IPS DF 6.9 (cell line): ENCODE measurements around the gene HSD17B2.

Source experiments
- DNase-seq: peaks from one replicate; pipeline ENCODE4 v3.0.0-alpha.2; 2013; ENCODE audit warnings: low read depth, low spot score
- H3K27ac ChIP-seq: one replicate; pipeline ENCODE4 v1.5.1; 2013; ENCODE audit warnings: low read length, control low read depth
- H3K27me3 ChIP-seq: 2 replicates; pipeline ENCODE4 v1.6.1; 2013; ENCODE audit warnings: mild to moderate bottlenecking, low read length; ENCODE audit not compliant: control insufficient read depth, insufficient read depth
- H3K36me3 ChIP-seq: 2 replicates; pipeline ENCODE4 v1.6.1; 2013; ENCODE audit warnings: low read length; ENCODE audit not compliant: control insufficient read depth, insufficient read depth
- H3K4me1 ChIP-seq: 2 replicates; pipeline ENCODE4 v1.6.1; 2013; ENCODE audit warnings: low read length; ENCODE audit not compliant: control insufficient read depth, insufficient read depth
- H3K4me3 ChIP-seq: 2 replicates; pipeline ENCODE4 v1.5.1; 2013; ENCODE audit warnings: mild to moderate bottlenecking, low read length
- H3K9me3 ChIP-seq: 2 replicates; pipeline ENCODE4 v1.6.1; 2013; ENCODE audit warnings: low read length, inconsistent platforms; ENCODE audit not compliant: control insufficient read depth, insufficient read depth
- WGBS: extraction: QIAGEN DNeasy Blood & Tissue Kit; methylation state at CpG from one replicate; pipeline ENCODE4 v1.1.7; 2013; ENCODE audit warnings: mixed read lengths, missing lambda C conversion rate; ENCODE audit not compliant: insufficient read length, insufficient coverage; 5-methylcytosine and 5-hydroxymethylcytosine counted together

The HSD17B2 gene

DNA sequence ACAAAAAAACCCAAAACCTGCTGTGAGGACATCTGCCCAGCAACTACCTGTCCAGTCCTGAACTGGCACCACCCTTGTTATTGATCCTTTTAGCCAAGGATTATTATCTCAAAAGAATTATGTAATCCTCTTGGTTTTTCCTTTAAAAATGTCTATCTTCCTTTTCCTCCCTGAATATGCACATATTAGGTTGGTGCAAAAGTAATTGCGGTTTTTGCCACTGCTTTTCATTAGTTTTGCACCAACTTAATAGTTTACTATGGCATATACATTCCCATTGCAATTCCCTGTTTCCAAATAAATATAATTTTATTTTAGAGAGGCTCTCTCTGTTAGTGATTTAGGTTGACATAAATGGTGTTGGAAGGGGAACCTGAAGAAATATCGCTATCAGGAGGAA, 83.7 kb downstream of the HSD17B2 start:
- no CpG with 5 or more reads among the region's 2 CpGs for WGBS
- Histone ChIP-seq H3K36me3 (no peaks in the 10 kb centered on the region), H3K27ac (no peak overlapping the region), H3K4me1 (no peaks in the 10 kb centered on the region), H3K27me3 (no peaks in the 10 kb centered on the region), H3K9me3 (no peaks in the 10 kb centered on the region), H3K4me3 (no peak overlapping the region)
- no peak for DNase-seq

DNA sequence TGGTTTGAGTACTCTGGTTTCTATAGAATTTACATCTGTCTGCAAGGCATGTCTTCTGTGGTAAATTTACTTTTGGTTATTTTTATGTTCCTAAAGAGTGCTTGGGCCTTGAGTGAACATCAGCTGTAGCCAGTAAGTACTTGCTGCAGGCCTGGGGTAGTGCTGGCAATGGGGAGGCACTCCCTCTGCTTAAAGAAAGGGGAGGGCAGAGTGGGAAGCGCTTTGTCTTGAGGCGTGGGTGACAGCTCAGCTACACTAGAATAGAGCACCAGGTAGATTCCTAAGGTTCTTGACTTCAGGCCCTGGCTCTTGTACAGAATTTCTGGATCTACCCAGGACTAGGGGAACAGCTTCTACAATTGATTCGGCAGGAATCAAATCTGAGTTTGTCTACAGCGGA, 84.4 kb downstream of the HSD17B2 start:
- WGBS = no CpG with 5 or more reads among the region's 4 CpGs

DNA sequence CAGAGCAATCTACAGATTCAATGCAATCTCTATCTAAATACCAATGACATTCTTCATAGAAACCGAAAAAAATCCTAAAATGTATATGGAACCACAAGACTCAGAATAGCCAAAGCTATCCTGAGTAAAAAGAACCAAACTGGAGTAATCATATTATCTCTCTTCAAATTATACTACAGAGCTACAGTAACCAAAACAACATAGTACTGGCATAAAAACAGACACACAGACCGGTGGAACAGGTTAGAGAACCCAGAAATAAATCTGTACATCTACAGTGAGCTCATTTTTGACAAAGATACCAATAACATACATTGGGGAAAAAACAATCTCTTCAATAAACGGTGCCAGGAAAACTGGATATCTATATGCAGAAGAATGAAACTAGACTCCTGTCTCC, 89.6 kb downstream of the HSD17B2 start:
- H3K9me3 ChIP-seq = no peaks in the 10 kb centered on the region
- peaks cover 2% of the 10 kb centered on the region; the same call in 1 of the 2 replicates for H3K4me1 ChIP-seq
- H3K4me3 ChIP-seq = no peak overlapping the region
- no CpG with 5 or more reads among the region's 3 CpGs for WGBS
- H3K27ac ChIP-seq = no peak overlapping the region
- H3K36me3 ChIP-seq = no peaks in the 10 kb centered on the region
- DNase-seq = no peak
- H3K27me3 ChIP-seq = no peaks in the 10 kb centered on the region

More for the DNA sequence above, 84.4 kb downstream of the HSD17B2 start:
- no peak for DNase-seq
- no peaks in the 10 kb centered on the region for H3K9me3 ChIP-seq
- no peaks in the 10 kb centered on the region for H3K4me1 ChIP-seq
- H3K27ac ChIP-seq = no peak overlapping the region
- H3K27me3 ChIP-seq = no peaks in the 10 kb centered on the region
- no peak overlapping the region for H3K4me3 ChIP-seq
- H3K36me3 ChIP-seq = no peaks in the 10 kb centered on the region

DNA sequence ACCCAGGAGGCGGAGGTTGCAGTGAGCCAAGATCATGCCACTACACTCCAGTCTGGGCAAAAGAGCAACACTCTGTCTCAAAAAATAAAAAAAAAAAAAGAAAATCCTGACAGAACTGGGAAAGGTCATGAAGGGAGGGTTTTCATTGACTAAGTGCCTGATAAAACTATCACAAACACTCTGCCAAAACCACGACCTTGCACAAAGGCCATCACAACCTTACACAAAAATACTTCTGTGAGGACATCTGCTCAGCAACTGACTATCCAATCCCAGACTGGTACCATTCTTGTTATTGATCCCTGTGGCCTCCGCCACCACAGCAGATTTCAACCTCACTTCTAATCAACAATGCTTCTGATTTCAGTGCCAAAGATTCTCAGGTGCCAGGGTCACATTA, 94.8 kb downstream of the HSD17B2 start:
- Histone ChIP-seq H3K4me3 (no peak overlapping the region), H3K9me3 (no peaks in the 10 kb centered on the region), H3K27ac (no peak overlapping the region), H3K4me1 (peaks cover 2% of the 10 kb centered on the region; the same call in 1 of the 2 replicates), H3K36me3 (no peaks in the 10 kb centered on the region), H3K27me3 (no peaks in the 10 kb centered on the region)
- DNase-seq = no peak
- no CpG with 5 or more reads among the region's 3 CpGs for WGBS

DNA sequence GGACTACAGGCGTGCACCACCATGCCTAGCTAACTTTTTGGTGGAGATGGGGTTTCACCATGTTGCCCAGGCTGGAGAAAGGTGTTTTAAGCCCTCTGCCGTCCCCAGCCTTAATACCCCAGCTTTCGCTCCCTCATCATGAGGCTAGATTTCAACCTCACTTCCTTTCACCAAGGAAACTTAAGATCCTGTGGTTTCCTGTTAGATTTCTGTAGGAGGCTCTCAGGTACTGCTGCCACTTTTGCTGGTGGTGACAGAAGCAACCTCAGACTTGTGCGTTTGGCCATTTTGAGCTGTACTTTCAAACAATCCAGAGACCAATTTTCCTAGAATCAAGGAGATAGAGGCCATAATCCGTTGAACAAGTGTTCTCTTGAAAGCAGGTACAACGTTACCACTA, 98.7 kb downstream of the HSD17B2 start:
- WGBS = no CpG with 5 or more reads among the region's 6 CpGs
- no peaks in the 10 kb centered on the region for H3K4me1 ChIP-seq

DNA sequence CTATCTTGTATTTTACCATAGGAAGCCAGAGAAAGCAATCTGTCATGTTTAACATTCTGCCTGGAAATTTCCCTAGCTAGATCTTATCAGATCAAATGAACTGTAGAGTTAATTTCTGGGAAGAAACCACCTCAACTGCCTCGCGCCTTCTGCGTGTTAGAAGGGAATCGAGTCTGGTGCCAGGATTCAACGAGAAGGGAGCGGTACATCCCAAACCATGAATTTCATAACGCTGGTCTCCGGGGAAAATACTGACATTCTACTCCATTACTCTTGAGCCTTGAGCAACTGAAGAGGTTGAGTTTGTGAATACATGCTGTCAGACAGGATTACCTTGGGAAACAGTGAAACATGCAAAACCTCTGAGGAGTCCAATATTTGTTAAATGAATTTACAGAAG, 99.8 kb downstream of the HSD17B2 start:
- Histone ChIP-seq H3K27ac (no peak overlapping the region), H3K27me3 (no peaks in the 10 kb centered on the region), H3K36me3 (no peaks in the 10 kb centered on the region; the same call in 1 of the 2 replicates), H3K4me3 (no peak overlapping the region), H3K4me1 (no peaks in the 10 kb centered on the region), H3K9me3 (no peaks in the 10 kb centered on the region)
- WGBS = no CpG with 5 or more reads among the region's 8 CpGs
- DNase-seq = no peak

More for the DNA sequence above, 98.7 kb downstream of the HSD17B2 start:
- Histone ChIP-seq H3K27me3 (no peaks in the 10 kb centered on the region), H3K36me3 (no peaks in the 10 kb centered on the region; the same call in 1 of the 2 replicates), H3K4me3 (no peak overlapping the region), H3K27ac (no peak overlapping the region), H3K9me3 (no peaks in the 10 kb centered on the region)
- no peak for DNase-seq

DNA sequence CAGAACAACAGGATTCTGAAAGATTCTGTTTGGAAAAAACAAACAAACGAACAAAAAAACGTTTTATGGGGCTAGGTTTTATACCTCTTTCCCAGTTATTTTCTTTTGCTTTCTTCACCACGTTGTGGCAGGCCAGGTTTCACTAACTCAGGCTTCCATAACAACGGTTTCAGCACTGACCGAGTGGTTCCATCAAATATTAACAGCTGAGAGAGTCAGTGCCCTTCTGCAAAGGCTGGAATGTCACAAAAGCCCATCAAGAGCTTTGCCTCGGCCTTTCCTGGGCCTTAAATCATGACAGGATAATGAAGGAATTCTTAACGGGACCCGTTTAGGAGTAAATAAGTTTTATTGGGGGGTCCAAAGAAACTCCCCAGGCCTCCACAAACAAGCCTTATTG, 100.8 kb downstream of the HSD17B2 start:
- H3K36me3 ChIP-seq = no peaks in the 10 kb centered on the region; the same call in 1 of the 2 replicates
- no peaks in the 10 kb centered on the region for H3K27me3 ChIP-seq
- H3K9me3 ChIP-seq = no peaks in the 10 kb centered on the region
- H3K4me3 ChIP-seq = no peak overlapping the region
- DNase-seq = no peak
- no peak overlapping the region for H3K27ac ChIP-seq
- no peaks in the 10 kb centered on the region for H3K4me1 ChIP-seq
- WGBS = no CpG with 5 or more reads among the region's 8 CpGs

DNA sequence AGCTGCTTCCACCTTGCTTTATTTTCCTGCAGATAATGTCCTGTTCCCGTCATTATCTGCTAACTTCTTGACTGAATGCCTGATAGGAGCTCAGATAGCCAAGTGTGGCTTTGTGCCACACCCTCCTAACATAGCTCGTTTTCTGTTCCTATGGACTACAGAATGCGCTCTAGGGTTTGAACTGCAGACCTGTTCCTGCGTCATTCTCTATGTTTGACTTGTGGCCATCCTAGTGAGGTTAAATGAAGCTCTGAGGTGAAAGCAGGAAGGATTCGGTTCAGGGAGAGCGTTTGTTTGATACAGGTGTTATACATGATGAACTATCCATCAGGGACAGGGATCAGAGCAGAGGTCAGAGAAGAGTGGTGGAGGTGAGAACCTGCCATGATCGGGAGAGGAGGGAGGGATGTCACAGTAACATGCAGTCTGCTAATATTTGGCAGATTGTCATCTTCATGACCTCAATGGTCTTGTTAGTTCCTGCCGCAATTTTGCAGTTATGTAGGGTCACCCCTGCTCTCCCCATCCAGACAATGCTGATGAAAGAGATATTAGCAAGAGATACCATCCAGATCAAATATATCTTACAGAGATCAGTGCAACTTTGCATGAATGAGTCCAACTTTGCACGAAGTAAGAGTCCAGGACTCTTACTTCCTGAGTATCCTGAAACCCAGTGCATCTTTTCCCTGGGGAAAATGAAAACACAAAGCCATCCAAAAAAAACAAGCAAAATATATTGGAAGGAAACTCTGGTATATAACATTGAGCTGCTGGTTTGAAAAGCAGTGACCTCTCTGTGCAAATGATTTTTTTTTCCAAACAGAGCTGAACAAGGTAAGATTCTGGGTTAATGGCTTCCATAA, 102.1 kb downstream of the HSD17B2 start:
- H3K36me3 ChIP-seq = no peaks in the 10 kb centered on the region; the same call in 1 of the 2 replicates
- WGBS = no CpG with 5 or more reads among the region's 9 CpGs
- no peaks in the 10 kb centered on the region for H3K27me3 ChIP-seq
- H3K4me3 ChIP-seq = no peak overlapping the region
- DNase-seq = no peak
- H3K9me3 ChIP-seq = no peaks in the 10 kb centered on the region
- no peaks in the 10 kb centered on the region for H3K4me1 ChIP-seq
- H3K27ac ChIP-seq = no peak overlapping the region

DNA sequence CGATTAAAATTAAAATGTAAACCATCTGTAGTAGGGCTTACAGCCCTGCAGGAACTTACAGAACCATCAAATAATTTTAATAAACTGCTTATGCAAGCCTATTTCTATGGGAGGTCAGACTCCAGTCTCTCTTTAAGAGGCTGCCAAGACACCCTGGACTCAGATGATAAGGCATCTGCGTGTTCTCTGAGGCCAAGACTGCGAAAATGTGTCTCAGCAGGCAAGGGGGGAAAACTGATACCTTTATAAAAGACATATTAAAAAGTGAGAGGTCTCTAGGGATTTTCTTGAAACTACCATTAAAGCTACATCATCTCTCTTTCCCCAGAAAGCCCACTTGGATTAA, 102.7 kb downstream of the HSD17B2 start:
- H3K36me3 ChIP-seq = no peaks in the 10 kb centered on the region; the same call in 1 of the 2 replicates
- no CpG with 5 or more reads among the region's 3 CpGs for WGBS
- no peak overlapping the region for H3K4me3 ChIP-seq
- H3K27ac ChIP-seq = no peak overlapping the region
- no peaks in the 10 kb centered on the region for H3K27me3 ChIP-seq
- H3K9me3 ChIP-seq = no peaks in the 10 kb centered on the region
- no peaks in the 10 kb centered on the region for H3K4me1 ChIP-seq
- no peak for DNase-seq

DNA sequence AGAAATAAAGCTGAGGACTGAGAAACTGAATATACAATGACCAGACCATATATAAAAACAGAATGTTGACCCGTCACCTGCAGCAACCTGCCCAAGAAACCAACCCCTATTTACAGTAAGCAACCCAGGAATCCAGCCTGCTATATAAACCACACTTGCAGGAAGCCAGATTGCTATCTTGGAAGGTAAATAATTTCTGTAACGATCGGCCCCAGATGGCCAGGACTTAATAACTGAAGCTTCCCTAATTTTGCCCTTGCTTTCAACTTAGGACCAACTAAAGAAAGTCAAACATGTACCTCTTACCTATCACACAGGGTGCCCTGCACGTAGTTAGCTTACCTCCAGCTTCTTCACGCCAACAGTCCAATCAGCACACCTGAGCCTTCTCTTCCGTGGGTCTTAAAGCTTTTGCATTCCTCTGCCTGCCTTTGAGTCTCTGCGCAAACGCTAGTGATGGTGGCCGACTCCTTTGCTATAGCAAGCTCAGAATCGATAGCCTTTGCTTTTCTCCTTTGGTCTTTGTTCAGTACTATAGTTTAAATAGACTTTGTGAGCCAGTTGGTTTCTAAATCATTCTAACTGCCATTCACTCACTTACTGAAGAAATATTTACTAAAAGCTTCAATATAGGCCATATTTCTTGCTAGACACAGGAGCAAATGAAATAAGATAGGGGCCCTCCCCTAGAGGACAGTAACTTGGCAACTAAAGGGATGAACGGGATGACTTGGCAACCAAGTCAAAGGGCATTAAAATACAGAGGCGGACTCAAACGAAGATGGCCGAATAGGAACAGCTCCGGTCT, 103.6 kb downstream of the HSD17B2 start:
- H3K9me3 ChIP-seq = no peaks in the 10 kb centered on the region
- no peaks in the 10 kb centered on the region for H3K27me3 ChIP-seq
- no peak overlapping the region for H3K27ac ChIP-seq
- no CpG with 5 or more reads among the region's 15 CpGs for WGBS
- H3K4me1 ChIP-seq = no peaks in the 10 kb centered on the region
- H3K4me3 ChIP-seq = peak overlapping the region; percentile 35; the same call in 1 of the 2 replicates
- no peak for DNase-seq
- H3K36me3 ChIP-seq = no peaks in the 10 kb centered on the region; the same call in 1 of the 2 replicates
